Esophagus squamous epithelium (tissue), 4 donors: ENCODE data around the gene TMTC1.

Source experiments
- POLR2A ChIP-seq, 4 donors: fragments of 450-650 bp; IDR thresholded peaks; one replicate each; pipeline ENCODE4 v1.6.1; 2017; ENCODE audit warnings: antibody characterized with exemption in 4 of 4, mild to moderate bottlenecking in 4 of 4, moderate library complexity in 3 of 4
- TF ChIP-seq, protein P1 (sequence below), 6 experiments: fragments of 450-650 bp in 4 of 6; fragments of 200-600 bp in 2 of 6; sonication (generic) in 2 of 6; IDR thresholded peaks; one replicate each; pipeline ENCODE4 v1.5.1; 2016 to 2019; ENCODE audit warnings: antibody characterized with exemption in 6 of 6, mild to moderate bottlenecking in 4 of 6, moderate library complexity in 4 of 6

GRCh38 chr12:29656762-29657538 lies 126.8 kb downstream of the TMTC1 start:
- TF ChIP-seq, protein P1, sequence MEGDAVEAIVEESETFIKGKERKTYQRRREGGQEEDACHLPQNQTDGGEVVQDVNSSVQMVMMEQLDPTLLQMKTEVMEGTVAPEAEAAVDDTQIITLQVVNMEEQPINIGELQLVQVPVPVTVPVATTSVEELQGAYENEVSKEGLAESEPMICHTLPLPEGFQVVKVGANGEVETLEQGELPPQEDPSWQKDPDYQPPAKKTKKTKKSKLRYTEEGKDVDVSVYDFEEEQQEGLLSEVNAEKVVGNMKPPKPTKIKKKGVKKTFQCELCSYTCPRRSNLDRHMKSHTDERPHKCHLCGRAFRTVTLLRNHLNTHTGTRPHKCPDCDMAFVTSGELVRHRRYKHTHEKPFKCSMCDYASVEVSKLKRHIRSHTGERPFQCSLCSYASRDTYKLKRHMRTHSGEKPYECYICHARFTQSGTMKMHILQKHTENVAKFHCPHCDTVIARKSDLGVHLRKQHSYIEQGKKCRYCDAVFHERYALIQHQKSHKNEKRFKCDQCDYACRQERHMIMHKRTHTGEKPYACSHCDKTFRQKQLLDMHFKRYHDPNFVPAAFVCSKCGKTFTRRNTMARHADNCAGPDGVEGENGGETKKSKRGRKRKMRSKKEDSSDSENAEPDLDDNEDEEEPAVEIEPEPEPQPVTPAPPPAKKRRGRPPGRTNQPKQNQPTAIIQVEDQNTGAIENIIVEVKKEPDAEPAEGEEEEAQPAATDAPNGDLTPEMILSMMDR (IDR thresholded peaks at IDR 0.05), result no peak
- TF ChIP-seq POLR2A (IDR thresholded peaks at IDR 0.05), result no peak
